OCI-LY7 (cell line): ENCODE measurements around the gene CCDC57. TPM values are rescaled to one million over a fixed set of nuclear protein-coding genes. Genes with fewer than 3 reads are reported as not detected.

Source experiments
- BruUV-seq: library from RNA; stranded (reverse); fragments of 400-500 nt; replicated peaks from 2 replicates; lab custom pipeline; 2021; lab: Mats Ljungman, UMichigan
- CTCF ChIA-PET: fragments of 300-600 bp; sonication (Branson Sonifier 250); formaldehyde crosslinking; loops from one replicate; lab custom pipeline; 2022; ENCODE audit warnings: antibody characterized with exemption; ENCODE audit not compliant: unreplicated experiment; lab: Charles Lee
- POLR2A ChIA-PET: fragments of 300-600 bp; sonication (Branson Sonifier 250); formaldehyde crosslinking; loops from one replicate; lab custom pipeline; 2022; ENCODE audit warnings: antibody characterized with exemption; lab: Charles Lee
- DNase-seq: peaks from one replicate; pipeline ENCODE4 v3.0.0-alpha.2; 2015; ENCODE audit warnings: low spot score
- H2AFZ ChIP-seq: fragments of 200-600 bp; sonication (generic), shearing (Covaris generic); 2 replicates; pipeline ENCODE4 v1.6.1; 2014; ENCODE audit warnings: mild to moderate bottlenecking, antibody characterized with exemption, low read length, moderate library complexity
- H3K27ac ChIP-seq: fragments of 200-600 bp; sonication (generic); 2 replicates; pipeline ENCODE4 v1.5.1; 2014; ENCODE audit warnings: mixed run types, low read depth, mild to moderate bottlenecking, moderate library complexity, low read length, inconsistent platforms; ENCODE audit not compliant: poor library complexity, severe bottlenecking
- H3K36me3 ChIP-seq: fragments of 200-600 bp; sonication (generic); 2 replicates; pipeline ENCODE4 v1.6.1; 2014; ENCODE audit warnings: mild to moderate bottlenecking, antibody characterized with exemption, low read length, moderate library complexity, mixed read lengths; ENCODE audit not compliant: insufficient read depth
- H3K4me1 ChIP-seq: fragments of 200-600 bp; sonication (generic); 2 replicates; pipeline ENCODE4 v1.5.1; 2014; ENCODE audit warnings: mild to moderate bottlenecking, low read length; ENCODE audit not compliant: insufficient read depth, poor library complexity, severe bottlenecking
- H3K4me2 ChIP-seq: fragments of 200-600 bp; sonication (generic); 2 replicates; pipeline ENCODE4 v1.6.1; 2014; ENCODE audit warnings: mild to moderate bottlenecking, low read length
- H3K4me3 ChIP-seq: fragments of 200-600 bp; sonication (generic); 2 replicates; pipeline ENCODE4 v1.5.1; 2014; ENCODE audit warnings: mild to moderate bottlenecking, low read depth, low read length; ENCODE audit not compliant: poor library complexity, severe bottlenecking
- H3K79me2 ChIP-seq: fragments of 200-600 bp; sonication (generic); 2 replicates; pipeline ENCODE4 v1.6.1; 2016; ENCODE audit warnings: low read depth, mild to moderate bottlenecking, low read length, moderate library complexity, mixed read lengths; ENCODE audit not compliant: insufficient read depth
- H3K9me2 ChIP-seq: fragments of 200-600 bp; sonication (generic); 2 replicates; pipeline ENCODE4 v1.6.1; 2016; ENCODE audit warnings: mild to moderate bottlenecking, low read length, mixed read lengths; ENCODE audit not compliant: insufficient read depth
- H3K9me3 ChIP-seq: fragments of 200-600 bp; sonication (generic); 2 replicates; pipeline ENCODE4 v1.6.1; 2014; ENCODE audit warnings: mild to moderate bottlenecking, mixed run types, low read length, mixed read lengths
- H4K20me1 ChIP-seq: fragments of 200-600 bp; sonication (generic); 2 replicates; pipeline ENCODE4 v1.6.1; 2014; ENCODE audit warnings: mild to moderate bottlenecking, antibody characterized with exemption, low read length, moderate library complexity, mixed read lengths; ENCODE audit not compliant: insufficient read depth
- EZH2phosphoT487 ChIP-seq: fragments of 200-600 bp; sonication (generic); IDR thresholded peaks from 2 replicates; pipeline ENCODE4 v1.6.1; 2018; ENCODE audit warnings: low read depth, borderline replicate concordance, mild to moderate bottlenecking, mixed run types, antibody characterized with exemption, low read length, moderate library complexity, mixed read lengths
- intact Hi-C: fragments of 100-400 bp; cut with micrococcal nuclease; formaldehyde crosslinking; loops from one replicate; pipeline ENCODE4 v1.10.0; 2022; ENCODE audit not compliant: unreplicated experiment
- total RNA-seq, 2 experiments: library from RNA; depleted of rRNA in 1 of 2; stranded (reverse); fragments of >200 nt in 1 of 2; shearing (Covaris generic) in 1 of 2; gene quantifications; 2 replicates each; pipeline ENCODE4 v1.2.3, GENCODE V29; 2014 to 2022
- TF ChIP-seq, protein P1 (sequence below): fragments of 200-600 bp; sonication (generic); conservative IDR thresholded peaks from 2 replicates; pipeline ENCODE4 v1.5.1; 2014; ENCODE audit warnings: mild to moderate bottlenecking, antibody characterized with exemption, low read length, moderate library complexity, mixed read lengths

Gene CCDC57
- total RNA-seq, 2 experiments from 2014 or later, result 34.5 to 58.7 TPM

DNA sequence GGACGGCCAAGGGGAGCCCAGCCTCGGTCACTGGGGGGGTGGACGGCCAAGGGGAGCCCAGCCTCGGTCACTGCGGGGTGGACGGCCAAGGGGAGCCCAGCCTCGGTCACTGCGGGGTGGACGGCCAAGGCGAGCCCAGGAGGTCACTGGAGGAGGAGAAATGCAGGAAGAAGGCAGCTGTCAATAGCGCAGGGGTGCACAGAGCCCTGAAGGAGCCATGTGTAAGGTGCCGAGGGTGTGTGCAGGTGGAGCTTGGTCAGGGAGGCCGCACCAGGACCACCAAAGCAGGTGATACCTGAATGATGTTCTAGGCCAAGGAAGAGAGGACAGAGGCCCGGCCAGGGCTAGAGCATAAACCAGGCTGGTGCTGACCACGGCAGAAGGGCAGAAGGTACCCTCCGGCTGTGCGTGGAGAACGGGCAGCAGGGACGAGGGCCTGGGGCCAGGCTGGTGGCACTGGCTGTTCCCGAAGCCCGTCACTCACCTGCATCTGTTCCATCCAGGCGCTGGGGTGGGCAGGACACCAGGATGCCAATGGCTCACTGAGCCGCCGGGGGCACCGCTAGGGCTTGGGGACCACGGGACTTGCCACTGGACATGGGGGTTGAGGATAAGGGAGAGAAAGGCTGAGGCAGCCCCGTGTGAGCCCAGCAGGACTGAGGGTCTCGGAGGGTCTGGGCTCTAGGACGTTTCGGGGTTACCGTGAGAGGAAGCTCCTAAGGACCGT, 5.9 kb upstream of the CCDC57 start:
- H3K9me2 ChIP-seq, result no peaks in the 10 kb centered on the region
- H3K36me3 ChIP-seq, result no peaks in the 10 kb centered on the region
- H3K4me3 ChIP-seq, result no peak overlapping the region
- no peak overlapping the region for H2AFZ ChIP-seq
- no peak overlapping the region for H3K27ac ChIP-seq
- H4K20me1 ChIP-seq, result no peaks in the 10 kb centered on the region
- intact Hi-C loops, result no loop called here
- H3K79me2 ChIP-seq, result no peaks in the 10 kb centered on the region
- CTCF ChIA-PET, result no interaction called here
- BruUV-seq, result no TSS peak
- DNase-seq, result no peak
- no peaks in the 10 kb centered on the region for H3K9me3 ChIP-seq
- no peak for TF ChIP-seq EZH2phosphoT487
- TF ChIP-seq, protein P1, sequence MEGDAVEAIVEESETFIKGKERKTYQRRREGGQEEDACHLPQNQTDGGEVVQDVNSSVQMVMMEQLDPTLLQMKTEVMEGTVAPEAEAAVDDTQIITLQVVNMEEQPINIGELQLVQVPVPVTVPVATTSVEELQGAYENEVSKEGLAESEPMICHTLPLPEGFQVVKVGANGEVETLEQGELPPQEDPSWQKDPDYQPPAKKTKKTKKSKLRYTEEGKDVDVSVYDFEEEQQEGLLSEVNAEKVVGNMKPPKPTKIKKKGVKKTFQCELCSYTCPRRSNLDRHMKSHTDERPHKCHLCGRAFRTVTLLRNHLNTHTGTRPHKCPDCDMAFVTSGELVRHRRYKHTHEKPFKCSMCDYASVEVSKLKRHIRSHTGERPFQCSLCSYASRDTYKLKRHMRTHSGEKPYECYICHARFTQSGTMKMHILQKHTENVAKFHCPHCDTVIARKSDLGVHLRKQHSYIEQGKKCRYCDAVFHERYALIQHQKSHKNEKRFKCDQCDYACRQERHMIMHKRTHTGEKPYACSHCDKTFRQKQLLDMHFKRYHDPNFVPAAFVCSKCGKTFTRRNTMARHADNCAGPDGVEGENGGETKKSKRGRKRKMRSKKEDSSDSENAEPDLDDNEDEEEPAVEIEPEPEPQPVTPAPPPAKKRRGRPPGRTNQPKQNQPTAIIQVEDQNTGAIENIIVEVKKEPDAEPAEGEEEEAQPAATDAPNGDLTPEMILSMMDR, result no peak
- H3K4me2 ChIP-seq, result no peak overlapping the region
- H3K4me1 ChIP-seq, result peaks cover 1% of the 10 kb centered on the region
- POLR2A ChIA-PET, result no interaction called here

DNA sequence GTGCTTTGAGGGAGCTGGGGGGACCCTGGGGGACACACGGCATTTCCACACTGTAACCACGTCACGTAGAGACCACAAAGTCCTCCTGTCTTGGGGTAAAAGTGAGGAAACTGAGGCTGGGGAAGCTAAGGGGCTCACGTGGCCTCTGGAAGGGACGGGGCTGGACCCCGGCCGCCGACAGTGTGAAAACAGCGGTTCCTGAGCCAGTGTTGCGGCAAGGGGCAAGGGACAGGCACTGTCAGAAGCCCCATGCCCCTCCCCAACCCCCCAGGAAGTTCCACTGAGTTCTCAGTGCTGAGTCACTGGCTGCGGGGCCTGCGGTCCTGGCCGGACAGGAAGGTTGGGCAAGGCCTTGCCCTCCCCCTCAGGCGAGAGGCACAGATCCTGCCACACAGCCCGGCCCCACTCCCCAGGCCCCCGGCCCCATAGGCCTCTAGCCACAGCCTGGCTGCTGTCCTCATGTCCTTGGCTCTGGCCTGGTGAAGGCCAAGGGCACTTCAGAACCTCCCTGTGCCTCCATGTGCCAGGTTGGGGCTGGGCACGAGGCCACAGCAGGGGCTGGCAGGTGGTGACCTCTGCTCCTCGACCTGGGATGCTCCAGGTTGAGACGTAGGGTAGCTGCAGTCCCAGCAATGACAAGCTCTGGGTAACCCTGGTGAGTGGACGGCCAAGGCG, 5.0 kb upstream of the CCDC57 start:
- H3K4me2 ChIP-seq, result no peak overlapping the region
- H2AFZ ChIP-seq, result no peak overlapping the region
- ChIA-PET POLR2A (no interaction called here), CTCF (no interaction called here)
- BruUV-seq, result no TSS peak
- H3K4me3 ChIP-seq, result no peak overlapping the region
- no peak for DNase-seq
- peaks cover 7% of the 10 kb centered on the region for H3K4me1 ChIP-seq
- H3K36me3 ChIP-seq, result no peaks in the 10 kb centered on the region
- H3K79me2 ChIP-seq, result no peaks in the 10 kb centered on the region
- no peak overlapping the region for H3K27ac ChIP-seq
- no peak for TF ChIP-seq EZH2phosphoT487
- TF ChIP-seq, protein P1, result no peak
- H3K9me2 ChIP-seq, result no peaks in the 10 kb centered on the region
- H4K20me1 ChIP-seq, result no peaks in the 10 kb centered on the region
- intact Hi-C loops, result no loop called here
- no peaks in the 10 kb centered on the region for H3K9me3 ChIP-seq

DNA sequence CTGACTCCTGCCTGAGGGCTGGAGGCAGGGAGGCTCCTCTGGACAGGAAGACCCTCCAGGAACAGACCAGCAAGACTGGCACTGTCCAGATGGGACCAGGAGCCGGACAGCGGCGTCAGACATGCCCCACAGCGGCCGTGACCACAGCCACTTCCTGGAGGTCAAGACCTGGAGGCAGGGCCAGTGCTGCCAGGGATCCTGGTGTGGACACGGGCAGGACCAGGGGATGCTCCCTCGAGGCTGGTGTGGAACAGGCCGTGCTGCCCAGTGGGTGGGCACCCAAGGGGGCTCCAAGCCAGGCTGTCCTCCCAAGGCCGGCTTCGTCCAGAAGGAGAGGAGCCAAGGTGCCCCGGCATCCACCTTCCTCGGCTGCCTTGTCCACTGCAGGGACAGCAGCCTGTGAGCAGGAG, 4.5 kb upstream of the CCDC57 start:
- no peak overlapping the region for H3K27ac ChIP-seq
- no peak overlapping the region for H3K4me2 ChIP-seq
- H3K36me3 ChIP-seq, result no peaks in the 10 kb centered on the region
- H3K4me1 ChIP-seq, result peaks cover 7% of the 10 kb centered on the region
- H3K4me3 ChIP-seq, result no peak overlapping the region
- H3K79me2 ChIP-seq, result no peaks in the 10 kb centered on the region
- no TSS peak for BruUV-seq
- intact Hi-C loops, result no loop called here
- no peak for DNase-seq
- ChIA-PET CTCF (no interaction called here), POLR2A (no interaction called here)
- H3K9me3 ChIP-seq, result no peaks in the 10 kb centered on the region
- H3K9me2 ChIP-seq, result no peaks in the 10 kb centered on the region
- TF ChIP-seq, protein P1, result no peak
- TF ChIP-seq EZH2phosphoT487, result no peak
- no peaks in the 10 kb centered on the region for H4K20me1 ChIP-seq
- no peak overlapping the region for H2AFZ ChIP-seq
